ENCODE data around the gene KRT84. TPM values are rescaled to one million over a fixed set of nuclear protein-coding genes. Genes with fewer than 3 reads are reported as not detected.
A peak's percentile ranks its signal among the peaks of the same experiment; 100 is the strongest.
"Not testable (repeated sequence)": the region's sequence is repeated elsewhere in the genome, so short reads cannot be mapped to it uniquely, and the experiment has no call there.

The KRT84 gene
- total RNA-seq, 1 donor from 2014 or later: not detected

GRCh38 chr12:52352951-52353350 is 32.5 kb downstream of the KRT84 start:
- ATAC-seq (ENCODE audit: poor library complexity): no peak
- intact Hi-C loops (cut with DNase I): no loop called here
- no peak for DNase-seq

GRCh38 chr12:52351196-52352059 is 34.0 kb downstream of the KRT84 start:
- DNase-seq (peak; percentile 64), ATAC-seq (ENCODE audit: poor library complexity) (peak; percentile 81)
- intact Hi-C loops (cut with DNase I): no loop called here

- intact Hi-C loops (cut with DNase I): no loop called here
- no peak for ATAC-seq (ENCODE audit: poor library complexity)
These were observed 34.7 kb downstream of the KRT84 start for GRCh38 chr12:52350786-52351185.

GRCh38 chr12:52350021-52350620 is 35.3 kb downstream of the KRT84 start:
- DNase-seq: no peak
- intact Hi-C loops (cut with DNase I): no loop called here
- ATAC-seq (ENCODE audit: poor library complexity): no peak

More at GRCh38 chr12:52350786-52351185, 34.7 kb downstream of the KRT84 start:
- DNase-seq: no peak

- intact Hi-C loops (cut with DNase I): no loop called here
- DNase-seq (no peak), ATAC-seq (ENCODE audit: poor library complexity) (no peak)
These were observed 36.3 kb downstream of the KRT84 start for GRCh38 chr12:52349196-52349595.

GRCh38 chr12:52347551-52348510 is 37.6 kb downstream of the KRT84 start:
- no peak for DNase-seq
- no peak for ATAC-seq (ENCODE audit: poor library complexity)
- intact Hi-C loops (cut with DNase I): no loop called here

- intact Hi-C loops (cut with DNase I): no loop called here
- DNase-seq: no peak
- no peak for ATAC-seq (ENCODE audit: poor library complexity)
These were observed 38.4 kb downstream of the KRT84 start for GRCh38 chr12:52347016-52347415.

- ATAC-seq (ENCODE audit: poor library complexity) (peak; percentile 84), DNase-seq (no peak)
- intact Hi-C loops (cut with DNase I): no loop called here
These were observed 38.9 kb downstream of the KRT84 start for GRCh38 chr12:52346593-52346992.

GRCh38 chr12:52345041-52345440 is 40.4 kb downstream of the KRT84 start:
- intact Hi-C loops (cut with DNase I); DNase-seq; ATAC-seq (ENCODE audit: poor library complexity): not testable (repeated sequence)

- no peak for DNase-seq
- intact Hi-C loops (cut with DNase I): no loop called here
- ATAC-seq (ENCODE audit: poor library complexity): no peak
These were observed 41.3 kb downstream of the KRT84 start for GRCh38 chr12:52344111-52344510.

- ATAC-seq (ENCODE audit: poor library complexity): no peak
- no peak for DNase-seq
- intact Hi-C loops (cut with DNase I): no loop called here
These were observed 41.9 kb downstream of the KRT84 start for GRCh38 chr12:52343550-52343949.

GRCh38 chr12:52342781-52343490 is 42.5 kb downstream of the KRT84 start:
- ATAC-seq (ENCODE audit: poor library complexity): no peak
- DNase-seq: no peak
- intact Hi-C loops (cut with DNase I): no loop called here

GRCh38 chr12:52341066-52341580 is 44.3 kb downstream of the KRT84 start:
- DNase-seq (no peak), ATAC-seq (ENCODE audit: poor library complexity) (no peak)
- intact Hi-C loops (cut with DNase I): no loop called here

- intact Hi-C loops (cut with DNase I): no loop called here
- no peak for ATAC-seq (ENCODE audit: poor library complexity)
- no peak for DNase-seq
These were observed 47.1 kb downstream of the KRT84 start for GRCh38 chr12:52338241-52338960.

- ATAC-seq (ENCODE audit: poor library complexity) (no peak), DNase-seq (no peak)
- intact Hi-C loops (cut with DNase I): no loop called here
These were observed 48.4 kb downstream of the KRT84 start for GRCh38 chr12:52337054-52337453.

GRCh38 chr12:52336641-52337040 is 48.8 kb downstream of the KRT84 start:
- no peak for DNase-seq
- intact Hi-C loops (cut with DNase I): no loop called here

GRCh38 chr12:52335598-52336262 is 49.7 kb downstream of the KRT84 start:
- no peak for ATAC-seq (ENCODE audit: poor library complexity)
- intact Hi-C loops (cut with DNase I): no loop called here
- DNase-seq: no peak

More at GRCh38 chr12:52336641-52337040, 48.8 kb downstream of the KRT84 start:
- ATAC-seq (ENCODE audit: poor library complexity): no peak
